Endothelial cell of umbilical vein (primary cell): ENCODE results near the gene RYR1. TPM values are rescaled to one million over a fixed set of nuclear protein-coding genes. Genes with fewer than 3 reads are reported as not detected.

Experiments
- BruUV-seq: library from RNA; stranded (reverse); fragments of 400-500 nt; replicated peaks from 2 replicates; lab custom pipeline; 2021; lab: Mats Ljungman, UMichigan
- CTCF ChIA-PET: fragments of 300-600, 350-600 bp; sonication (Branson Sonifier 250); formaldehyde crosslinking; loops from one replicate; lab custom pipeline; 2021; ENCODE audit warnings: antibody characterized with exemption, inconsistent platforms; lab: Charles Lee
- POLR2A ChIA-PET: fragments of 300-600, 350-600 bp; sonication (Branson Sonifier 250); formaldehyde crosslinking; loops from one replicate; lab custom pipeline; 2021; ENCODE audit warnings: antibody characterized with exemption, inconsistent platforms; lab: Charles Lee
- DNase-seq: peaks from one replicate; pipeline ENCODE4 v3.0.0-alpha.2; 2011; ENCODE audit warnings: low read depth, low spot score
- FAIRE-seq: peaks from 2 replicates; lab custom pipeline; 2011; peaks lifted over from hg19 to GRCh38; lab: Jason Lieb, UNC
- H2AFZ ChIP-seq: 2 replicates; pipeline ENCODE4 v1.6.0; 2012; ENCODE audit warnings: low read depth, low read length, control low read depth, inconsistent platforms
- H3K27ac ChIP-seq: 2 replicates; pipeline ENCODE4 v1.5.1; 2011; ENCODE audit warnings: low read depth, mild to moderate bottlenecking, control low read depth, low read length, moderate library complexity; ENCODE audit not compliant: insufficient read depth
- H3K27me3 ChIP-seq, 2 experiments: 2 replicates each; pipeline versions ENCODE4 v1.6.0 to v1.6.1; 2011; ENCODE audit warnings: low read length in 2 of 2, mixed read lengths in 1 of 2; ENCODE audit not compliant: control insufficient read depth in 2 of 2, insufficient read depth in 2 of 2
- H3K36me3 ChIP-seq, 2 experiments: 2 replicates in 1 of 2; 3 replicates in 1 of 2; pipeline ENCODE4 v1.5.1; 2011; ENCODE audit warnings: low read length in 2 of 2, mild to moderate bottlenecking in 1 of 2, moderate library complexity in 1 of 2; ENCODE audit not compliant: control insufficient read depth in 2 of 2, insufficient read depth in 2 of 2; ENCODE audit errors: extremely low read depth in 1 of 2
- H3K4me1 ChIP-seq: 3 replicates; pipeline ENCODE4 v1.5.1; 2011; ENCODE audit warnings: mild to moderate bottlenecking, low read length; ENCODE audit not compliant: control insufficient read depth, insufficient read depth; ENCODE audit errors: extremely low read depth
- H3K4me2 ChIP-seq: 2 replicates; pipeline ENCODE4 v1.6.1; 2011; ENCODE audit warnings: low read length, control low read depth, mixed read lengths; ENCODE audit not compliant: insufficient read depth
- H3K4me3 ChIP-seq, 3 experiments: fragments of 200-600 bp in 1 of 3; sonication (generic), shearing (Covaris generic) in 1 of 3; replicated peaks in 1 of 3; 2 replicates each; pipeline ENCODE4 v1.5.1; 2011 to 2016; ENCODE audit warnings: control low read depth in 3 of 3, low read length in 3 of 3, mild to moderate bottlenecking in 2 of 3, inconsistent platforms in 1 of 3, low read depth in 1 of 3, moderate library complexity in 1 of 3; ENCODE audit not compliant: insufficient read depth in 1 of 3
- H3K79me2 ChIP-seq: 2 replicates; pipeline ENCODE4 v1.6.0; 2012; ENCODE audit warnings: low read length, inconsistent platforms; ENCODE audit not compliant: control insufficient read depth, insufficient read depth
- H3K9ac ChIP-seq: replicated peaks from 2 replicates; pipeline ENCODE3; 2011; ENCODE audit warnings: low read length, control low read depth; ENCODE audit not compliant: insufficient read depth; ENCODE audit errors: extremely low read depth
- H3K9me1 ChIP-seq: replicated peaks from 3 replicates; pipeline ENCODE4 v1.6.0; 2011; ENCODE audit warnings: mild to moderate bottlenecking, low read length; ENCODE audit not compliant: control insufficient read depth, insufficient read depth; ENCODE audit errors: extremely low read depth
- H3K9me3 ChIP-seq: replicated peaks from 2 replicates; pipeline ENCODE4 v1.5.1; 2012; ENCODE audit warnings: low read length, inconsistent platforms; ENCODE audit not compliant: control insufficient read depth, insufficient read depth
- H4K20me1 ChIP-seq: replicated peaks from 2 replicates; pipeline ENCODE3; 2011; ENCODE audit warnings: mild to moderate bottlenecking, low read length; ENCODE audit not compliant: control insufficient read depth, insufficient read depth; ENCODE audit errors: extremely low read depth
- CTCF ChIP-seq, 2 donors: IDR thresholded peaks; 1 replicate in 1 of 2; 2 replicates in 1 of 2; pipeline ENCODE4 v1.5.1; 2011; ENCODE audit warnings: low read length in 2 of 2, mild to moderate bottlenecking in 2 of 2, moderate library complexity in 2 of 2, control low read depth in 1 of 2, inconsistent platforms in 1 of 2, low read depth in 1 of 2; ENCODE audit not compliant: insufficient read depth in 1 of 2; ENCODE audit errors: extremely low read depth in 1 of 2
- EZH2 ChIP-seq: IDR thresholded peaks from 2 replicates; pipeline ENCODE4 v1.6.1; 2012; ENCODE audit warnings: borderline replicate concordance, low read depth, mild to moderate bottlenecking, moderate library complexity, low read length, inconsistent platforms; ENCODE audit not compliant: severe bottlenecking
- FOS ChIP-seq: IDR thresholded peaks from 2 replicates; pipeline ENCODE4 v1.6.1; 2011; ENCODE audit warnings: mild to moderate bottlenecking, low read length, moderate library complexity, borderline replicate concordance; ENCODE audit not compliant: insufficient read depth
- GATA2 ChIP-seq: IDR thresholded peaks from 2 replicates; pipeline ENCODE4 v1.7.0; 2011; ENCODE audit warnings: low read depth, mild to moderate bottlenecking, moderate library complexity, mixed read lengths, low read length; ENCODE audit not compliant: insufficient read length, insufficient read depth
- JUN ChIP-seq: IDR thresholded peaks from 2 replicates; pipeline ENCODE4 v1.6.1; 2011; ENCODE audit warnings: borderline replicate concordance, low read depth; ENCODE audit not compliant: insufficient read length, insufficient read depth
- MAX ChIP-seq: IDR thresholded peaks from 2 replicates; pipeline ENCODE4 v1.6.1; 2011; ENCODE audit not compliant: insufficient read depth, insufficient read length
- MYC ChIP-seq: IDR thresholded peaks from one replicate; pipeline ENCODE4 v1.6.1; 2011; ENCODE audit warnings: mild to moderate bottlenecking, low read depth, low read length
- POLR2A ChIP-seq: IDR thresholded peaks from 2 replicates; pipeline ENCODE4 v1.6.1; 2012; ENCODE audit warnings: low read depth, mild to moderate bottlenecking, control low read depth, low read length
- POLR2AphosphoS5 ChIP-seq: IDR thresholded peaks from 2 replicates; pipeline ENCODE4 v1.6.1; 2012; ENCODE audit warnings: low read depth, mild to moderate bottlenecking, control low read depth, low read length, moderate library complexity; ENCODE audit not compliant: insufficient read depth
- dilution Hi-C: fragments of 300-500 bp; cut with MboI; formaldehyde crosslinking; loops from one replicate; pipeline ENCODE4 v1.15.0; 2019; ENCODE audit warnings: low sequenced_read_pairs; ENCODE audit not compliant: extremely low pct_ligation_motif_present
- intact Hi-C: fragments of 100-400 bp; cut with micrococcal nuclease; formaldehyde crosslinking; loops from one replicate; pipeline ENCODE4 v1.10.0; 2022
- polyA plus RNA-seq, 4 experiments: library from polyadenylated mRNA; depleted of rRNA in 3 of 4; stranded (reverse) in 3 of 4; unstranded in 1 of 4; fragments of >200 nt; gene quantifications; 2 replicates each; pipeline versions ENCODE4 v1.2.1 to v1.2.3, GENCODE V29; 2011 to 2012; ENCODE audit warnings: missing spikeins in 1 of 4
- total RNA-seq: library from RNA; stranded (reverse); gene quantifications from 2 replicates; pipeline ENCODE4 v1.2.3, GENCODE V29; 2021

The RYR1 gene
- total and polyA plus RNA-seq, 2 donors (not counting 3 experiments of a cell fraction or from before 2014, with no cell fraction given), result under 0.01 to 0.02 TPM

DNA sequence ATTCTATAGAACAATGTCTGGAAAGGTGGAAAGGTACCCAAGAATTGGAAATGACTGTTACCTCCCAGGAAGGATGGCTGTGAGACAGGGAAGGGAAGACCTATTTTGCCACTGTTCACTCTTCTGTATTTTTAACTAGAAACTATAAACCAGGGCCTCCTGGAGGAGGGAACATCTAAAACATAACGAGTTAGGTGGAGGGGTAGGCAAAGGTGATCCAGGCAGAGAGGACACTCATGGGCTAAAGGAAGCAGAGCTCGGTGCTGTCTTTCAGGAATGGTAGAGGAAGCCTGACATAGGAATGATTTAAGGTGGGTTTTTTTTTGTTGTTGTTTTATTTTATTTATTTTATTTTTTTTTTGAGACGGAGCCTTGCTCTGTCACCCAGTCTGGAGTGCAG is 191.3 kb downstream of the RYR1 start:
- ChIA-PET POLR2A (interaction anchor here (0.7 to 0.9 kb wide), 2 partner anchors 14 to 237 kb away, joined by 4 read pairs; partner anchors contain the start of gene GGN), CTCF (interaction anchor here (1.3 to 1.6 kb wide), 2 partner anchors 10 to 12 kb away, joined by 4 to 7 read pairs; no protein-coding TSS in a partner anchor)
- Histone ChIP-seq H3K36me3 (peaks cover 21 to 37% of the 10 kb centered on the region in 2 experiments), H3K4me2 (no peak overlapping the region), H3K4me1 (peaks cover 4% of the 10 kb centered on the region), H3K9me1 (no peaks in the 10 kb centered on the region), H3K4me3 (no peak overlapping the region), H3K27ac (no peak overlapping the region), H3K9ac (no peak overlapping the region), H4K20me1 (no peaks in the 10 kb centered on the region), H2AFZ (no peak overlapping the region), H3K27me3 (no peaks in the 10 kb centered on the region), H3K79me2 (peaks cover 7% of the 10 kb centered on the region), H3K9me3 (no peaks in the 10 kb centered on the region)
- intact Hi-C loops, result no loop called here
- dilution Hi-C loops, result no loop called here
- BruUV-seq, result no TSS peak
- FAIRE-seq (no peak), DNase-seq (no peak)
- no peak for TF ChIP-seq POLR2A
- no peak for TF ChIP-seq FOS
- no peak for TF ChIP-seq GATA2
- no peak for TF ChIP-seq MYC
- TF ChIP-seq JUN, result no peak
- no peak for TF ChIP-seq EZH2
- no peak for TF ChIP-seq POLR2AphosphoS5
- no peak for TF ChIP-seq MAX
- no peak for TF ChIP-seq CTCF (IDR thresholded peaks at IDR 0.05; ENCODE audit: extremely low read depth in 1 of 2, insufficient read depth in 1 of 2, low read depth in 1 of 2, low read length in 2 of 2)
